ENCODE results near the gene TSFM. TPM values are rescaled to one million over a fixed set of nuclear protein-coding genes. Genes with fewer than 3 reads are reported as not detected.

TSFM gene
- total RNA-seq, 4 donors from 2014 or later = 19.6 to 35.4 (median 29.1) TPM

DNA sequence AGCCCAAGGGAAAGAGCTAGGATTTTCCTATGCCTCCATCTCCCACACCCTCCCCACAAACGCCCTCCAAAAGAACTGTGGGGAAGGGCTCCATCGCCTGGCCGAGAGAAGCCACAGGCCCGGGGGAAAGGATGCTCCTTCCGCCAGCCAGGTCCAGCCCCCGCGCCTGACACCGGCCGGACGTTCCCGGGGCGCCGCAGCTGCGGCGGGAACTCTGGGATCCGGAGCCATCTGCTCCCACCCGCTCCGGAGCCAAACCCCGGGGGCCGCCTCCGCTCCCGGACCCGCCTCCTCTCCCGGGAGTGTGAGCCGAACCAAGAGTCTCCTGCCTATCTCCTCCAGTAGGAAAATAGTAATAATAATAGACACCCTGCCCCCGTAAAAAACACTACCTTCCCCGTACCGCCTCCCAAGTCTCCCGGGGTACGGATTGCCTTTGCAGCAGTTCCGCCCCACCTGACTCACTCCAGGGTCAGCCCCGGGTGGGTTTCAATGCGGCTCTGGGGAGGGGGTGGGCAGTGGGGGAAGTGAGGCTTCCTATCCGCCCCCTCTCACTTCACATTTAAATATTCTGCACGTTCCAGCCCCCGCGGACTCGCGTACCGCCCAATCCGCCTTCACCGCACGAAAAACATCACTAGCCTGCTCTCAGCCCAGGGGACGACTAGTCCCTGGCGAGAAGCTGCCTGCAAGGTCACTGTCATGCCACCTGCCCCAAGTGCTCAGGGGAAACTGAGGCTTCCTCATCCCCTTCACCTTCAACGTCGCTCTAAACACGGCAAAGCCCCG is 46.4 kb upstream of the TSFM start:
- Histone ChIP-seq H3K9me3 (no peaks in the 10 kb centered on the region), H3K27ac (no peak overlapping the region), H3K36me3 (no peaks in the 10 kb centered on the region), H3K27me3 (peaks cover 67% of the 10 kb centered on the region), H3K4me3 (peak overlapping the region; percentile 27), H3K4me1 (peaks cover 40% of the 10 kb centered on the region)
- TF ChIP-seq EP300 (IDR thresholded peaks at IDR 0.05) (no peak), POLR2A (IDR thresholded peaks at IDR 0.05) (no peak), POLR2AphosphoS5 (IDR thresholded peaks at IDR 0.05) (no peak)
- no peak for DNase-seq (ENCODE audit: low spot score in 2 of 2)
- 9% methylated on average over 36 of the region's 49 CpGs for WGBS

GRCh38 chr12:57736741-57737466 is 45.7 kb upstream of the TSFM start:
- TF ChIP-seq POLR2AphosphoS5 (IDR thresholded peaks at IDR 0.05) (no peak), POLR2A (IDR thresholded peaks at IDR 0.05) (no peak), CTCF (IDR thresholded peaks at IDR 0.05) (no peak), EP300 (IDR thresholded peaks at IDR 0.05) (no peak)
- Histone ChIP-seq H3K27me3 (peaks cover 69% of the 10 kb centered on the region), H3K4me3 (peak overlapping the region; percentile 49), H3K36me3 (no peaks in the 10 kb centered on the region), H3K27ac (no peak overlapping the region), H3K4me1 (peaks cover 41% of the 10 kb centered on the region), H3K9me3 (no peaks in the 10 kb centered on the region)
- 12% methylated on average over 24 of the region's 31 CpGs for WGBS
- no peak for DNase-seq (ENCODE audit: low spot score in 2 of 2)

- TF ChIP-seq CTCF (IDR thresholded peaks at IDR 0.05) (peak in 1 of 2 donors; percentile 40), POLR2A (IDR thresholded peaks at IDR 0.05) (no peak)
- peaks cover 70% of the 10 kb centered on the region for H3K27me3 ChIP-seq
- 7% methylated on average over 6 of the region's 110 CpGs for WGBS
- no peaks in the 10 kb centered on the region for H3K36me3 ChIP-seq
- H3K4me1 ChIP-seq = peaks cover 43% of the 10 kb centered on the region
- no peak overlapping the region for H3K27ac ChIP-seq
- peak overlapping the region; percentile 49 for H3K4me3 ChIP-seq
- no peaks in the 10 kb centered on the region for H3K9me3 ChIP-seq
- DNase-seq (ENCODE audit: low spot score in 2 of 2) = peak in 1 of 2 donors; percentile 65
Measured at GRCh38 chr12:57737467-57738460, 44.8 kb upstream of the TSFM start.

DNA sequence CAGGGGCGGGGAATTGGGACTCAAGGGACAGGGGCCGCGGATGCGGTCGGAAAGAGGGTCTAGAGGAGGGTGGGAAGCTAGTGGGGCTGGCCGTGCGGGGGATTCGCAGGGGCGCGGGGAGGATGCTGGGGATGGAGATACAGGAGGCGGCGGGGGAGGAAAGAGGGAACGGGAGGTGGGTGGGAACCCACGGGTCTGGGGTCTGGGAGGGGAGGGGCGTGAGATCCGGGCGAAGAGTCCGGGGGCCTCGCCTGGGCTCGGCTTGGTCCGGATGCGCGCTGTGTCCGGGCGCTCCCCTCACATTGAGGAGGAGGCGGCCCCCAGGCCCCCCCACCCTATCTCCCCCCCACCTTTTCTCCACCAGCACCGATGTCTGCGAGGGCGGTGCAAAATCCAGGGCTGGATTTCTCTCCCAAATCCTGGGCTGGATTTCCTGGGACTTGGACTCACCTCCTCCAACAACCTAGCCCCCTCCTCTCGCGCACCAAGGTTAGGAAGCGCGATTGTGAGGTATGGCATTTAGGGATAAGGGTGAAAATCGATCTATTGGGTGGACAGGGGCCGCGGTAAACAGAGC is 43.8 kb upstream of the TSFM start, which contains the start of gene AGAP2:
Gene AGAP2, minus strand, starts transcription at position 82 of the 577 bp plus-strand sequence. CDS start 496 bp downstream, outside the sequence.
- WGBS = 19% methylated on average over 33 of the region's 36 CpGs
- H3K9me3 ChIP-seq = no peaks in the 10 kb centered on the region
- peaks cover 43% of the 10 kb centered on the region for H3K4me1 ChIP-seq
- peaks cover 69% of the 10 kb centered on the region for H3K27me3 ChIP-seq
- TF ChIP-seq CTCF (IDR thresholded peaks at IDR 0.05) (no peak), POLR2AphosphoS5 (IDR thresholded peaks at IDR 0.05) (no peak), POLR2A (IDR thresholded peaks at IDR 0.05) (no peak), EP300 (IDR thresholded peaks at IDR 0.05) (no peak)
- no peaks in the 10 kb centered on the region for H3K36me3 ChIP-seq
- H3K27ac ChIP-seq = no peak within 1 kb of the TSS
- DNase-seq (ENCODE audit: low spot score in 2 of 2) = peak in 1 of 2 donors; percentile 61
- peak within 1 kb of the TSS; percentile 49 for H3K4me3 ChIP-seq

DNA sequence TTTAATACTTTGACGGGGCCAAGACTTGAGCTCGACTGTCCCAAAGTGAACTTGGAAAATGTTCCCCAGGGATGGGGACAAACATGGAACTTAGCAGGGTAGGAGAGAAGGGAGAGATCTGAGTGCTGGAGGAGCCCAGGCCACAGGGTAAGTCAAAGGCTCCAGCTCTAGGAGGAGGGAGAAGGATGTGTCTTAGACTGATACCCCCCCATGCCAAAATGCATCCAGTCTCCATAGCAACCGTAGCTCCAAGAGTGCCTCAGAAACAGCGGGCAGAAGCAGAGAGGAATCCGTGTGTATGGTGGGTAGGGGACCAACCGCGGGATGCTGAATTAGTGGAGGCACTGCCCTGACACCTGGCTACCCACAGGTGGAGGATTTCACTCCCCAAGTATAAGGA is 43.2 kb upstream of the TSFM start:
- no peak for TF ChIP-seq EP300 (IDR thresholded peaks at IDR 0.05)
- no peak for TF ChIP-seq POLR2A (IDR thresholded peaks at IDR 0.05)
- TF ChIP-seq POLR2AphosphoS5 (IDR thresholded peaks at IDR 0.05) = no peak
- no peak for TF ChIP-seq CTCF (IDR thresholded peaks at IDR 0.05)
- H3K4me1 ChIP-seq = peaks cover 49% of the 10 kb centered on the region
- H3K36me3 ChIP-seq = no peaks in the 10 kb centered on the region
- WGBS = 33% methylated on average over 7 of the region's 7 CpGs
- H3K4me3 ChIP-seq = no peak overlapping the region
- no peak overlapping the region for H3K27ac ChIP-seq
- H3K9me3 ChIP-seq = no peaks in the 10 kb centered on the region
- peak in 1 of 2 donors; percentile 38 for DNase-seq (ENCODE audit: low spot score in 2 of 2)
- peaks cover 63% of the 10 kb centered on the region for H3K27me3 ChIP-seq

Measured in suprapubic skin (tissue), 4 donors.